Measurements from ENCODE around the gene PKP4.

DNA sequence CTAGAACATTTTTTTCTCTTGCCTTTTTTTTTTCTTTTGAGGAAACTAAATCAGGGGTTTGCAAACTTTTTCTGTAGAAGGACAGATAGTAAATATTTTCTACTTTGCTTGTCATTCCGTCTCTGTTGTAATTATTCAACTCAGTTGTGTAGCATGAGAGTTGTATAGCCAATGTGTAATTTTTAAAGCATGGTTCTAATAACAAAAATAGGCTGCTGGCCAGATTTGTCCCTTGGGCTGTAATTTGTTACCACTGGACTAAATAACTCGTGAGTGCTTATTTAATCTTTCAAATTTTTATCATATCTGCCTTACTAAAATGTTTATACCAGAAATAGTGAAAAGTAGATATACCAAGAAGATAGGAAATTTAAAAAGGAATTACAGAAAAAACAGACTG, 43.2 kb upstream of the PKP4 start:
- TF ChIP-seq CTCF (IDR thresholded peaks at IDR 0.05; ENCODE audit: low read depth, low read length) (no peak), POLR2A (IDR thresholded peaks at IDR 0.05; ENCODE audit: extremely low read depth, insufficient read length) (no peak), MYC (IDR thresholded peaks at IDR 0.05; ENCODE audit: low read depth, low read length) (no peak)
